Vagina (tissue), 2 donors: ENCODE measurements around the gene TMOD4. TPM values are rescaled to one million over a fixed set of nuclear protein-coding genes. Genes with fewer than 3 reads are reported as not detected.
A peak's percentile ranks its signal among the peaks of the same experiment; 100 is the strongest.
"Not testable (repeated sequence)": the region's sequence is repeated elsewhere in the genome, so short reads cannot be mapped to it uniquely, and the experiment has no call there.

Source experiments
- DNase-seq, 2 donors: peaks; one replicate each; pipeline ENCODE4 v3.0.0-alpha.2; 2017; ENCODE audit errors: extremely low spot score in 2 of 2
- H3K27ac ChIP-seq: fragments of 200-600 bp; sonication (generic); one replicate; pipeline ENCODE4 v1.5.1; 2019
- H3K27me3 ChIP-seq: fragments of 200-600 bp; sonication (generic); one replicate; pipeline ENCODE4 v1.5.1; 2019
- H3K36me3 ChIP-seq, 2 donors: fragments of 200-600 bp; sonication (generic); one replicate each; pipeline ENCODE4 v1.5.1; 2017 to 2019
- H3K4me1 ChIP-seq: fragments of 200-600 bp; sonication (generic); one replicate; pipeline ENCODE4 v1.5.1; 2019
- H3K4me3 ChIP-seq, 2 donors: fragments of 200-600 bp; sonication (generic); 1 replicate in 1 of 2; 2 replicates in 1 of 2; pipeline ENCODE4 v1.5.1; 2016 to 2019
- H3K9me3 ChIP-seq: fragments of 200-600 bp; sonication (generic); one replicate; pipeline ENCODE4 v1.5.1; 2019
- POLR2A ChIP-seq, 2 donors: fragments of 450-650 bp; IDR thresholded peaks; one replicate each; pipeline ENCODE4 v1.6.1; 2017; ENCODE audit warnings: antibody characterized with exemption in 2 of 2, mild to moderate bottlenecking in 2 of 2, moderate library complexity in 2 of 2
- POLR2AphosphoS5 ChIP-seq, 2 donors: sonication (generic); formaldehyde crosslinking; IDR thresholded peaks; one replicate each; pipeline ENCODE4 v1.9.0; 2017; ENCODE audit warnings: antibody characterized with exemption in 2 of 2, mild to moderate bottlenecking in 2 of 2, low read depth in 1 of 2; ENCODE audit not compliant: insufficient read depth in 1 of 2
- intact Hi-C: fragments of 100-400 bp; cut with DNase I; formaldehyde crosslinking; loops from one replicate; pipeline ENCODE4 v1.15.1; 2023
- total RNA-seq: library from RNA; depleted of rRNA; stranded (reverse); fragments of >200 nt; gene quantifications from one replicate; pipeline ENCODE4 v1.2.3, GENCODE V29; 2016
- TF ChIP-seq, protein P1 (sequence below), 3 experiments: fragments of 450-650 bp in 2 of 3; fragments of 200-600 bp in 1 of 3; sonication (generic) in 1 of 3; IDR thresholded peaks; one replicate each; pipeline ENCODE4 v1.5.1; 2017 to 2019; ENCODE audit warnings: antibody characterized with exemption in 3 of 3, mild to moderate bottlenecking in 2 of 3, moderate library complexity in 2 of 3

The TMOD4 gene
- total RNA-seq, 1 donor from 2014 or later = 2.2 TPM

DNA sequence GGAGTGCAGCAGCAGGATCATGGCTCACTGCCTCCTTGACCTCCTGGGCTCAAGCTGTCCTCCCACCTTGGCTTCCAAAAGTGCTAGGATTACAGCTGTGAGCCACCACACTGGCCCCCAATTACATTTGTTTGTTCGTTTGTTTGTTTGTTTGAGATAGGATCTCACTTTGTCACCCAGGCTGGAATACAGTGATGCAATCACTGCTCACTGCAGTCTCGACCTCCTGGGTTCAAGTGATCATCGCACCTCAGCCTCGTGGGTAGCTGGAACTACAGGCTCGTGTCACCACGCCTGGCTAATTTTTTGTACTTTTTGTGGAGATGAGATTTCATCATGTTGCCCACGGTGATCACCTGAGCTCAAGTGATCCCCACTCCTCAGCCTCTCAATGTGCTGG lies 16.3 kb upstream of the TMOD4 start:
- Histone ChIP-seq H3K4me1 (peaks cover 37% of the 10 kb centered on the region), H3K4me3 (no peak overlapping the region), H3K9me3 (no peaks in the 10 kb centered on the region), H3K27me3 (no peaks in the 10 kb centered on the region), H3K36me3 (no peaks in the 10 kb centered on the region), H3K27ac (no peak overlapping the region)
- TF ChIP-seq, protein P1, sequence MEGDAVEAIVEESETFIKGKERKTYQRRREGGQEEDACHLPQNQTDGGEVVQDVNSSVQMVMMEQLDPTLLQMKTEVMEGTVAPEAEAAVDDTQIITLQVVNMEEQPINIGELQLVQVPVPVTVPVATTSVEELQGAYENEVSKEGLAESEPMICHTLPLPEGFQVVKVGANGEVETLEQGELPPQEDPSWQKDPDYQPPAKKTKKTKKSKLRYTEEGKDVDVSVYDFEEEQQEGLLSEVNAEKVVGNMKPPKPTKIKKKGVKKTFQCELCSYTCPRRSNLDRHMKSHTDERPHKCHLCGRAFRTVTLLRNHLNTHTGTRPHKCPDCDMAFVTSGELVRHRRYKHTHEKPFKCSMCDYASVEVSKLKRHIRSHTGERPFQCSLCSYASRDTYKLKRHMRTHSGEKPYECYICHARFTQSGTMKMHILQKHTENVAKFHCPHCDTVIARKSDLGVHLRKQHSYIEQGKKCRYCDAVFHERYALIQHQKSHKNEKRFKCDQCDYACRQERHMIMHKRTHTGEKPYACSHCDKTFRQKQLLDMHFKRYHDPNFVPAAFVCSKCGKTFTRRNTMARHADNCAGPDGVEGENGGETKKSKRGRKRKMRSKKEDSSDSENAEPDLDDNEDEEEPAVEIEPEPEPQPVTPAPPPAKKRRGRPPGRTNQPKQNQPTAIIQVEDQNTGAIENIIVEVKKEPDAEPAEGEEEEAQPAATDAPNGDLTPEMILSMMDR (IDR thresholded peaks at IDR 0.05) = no peak
- TF ChIP-seq POLR2AphosphoS5 (IDR thresholded peaks at IDR 0.05; ENCODE audit: insufficient read depth in 1 of 2, low read depth in 1 of 2) (no peak), POLR2A (IDR thresholded peaks at IDR 0.05) (no peak)
- no peak for DNase-seq
- intact Hi-C loops = no loop called here

DNA sequence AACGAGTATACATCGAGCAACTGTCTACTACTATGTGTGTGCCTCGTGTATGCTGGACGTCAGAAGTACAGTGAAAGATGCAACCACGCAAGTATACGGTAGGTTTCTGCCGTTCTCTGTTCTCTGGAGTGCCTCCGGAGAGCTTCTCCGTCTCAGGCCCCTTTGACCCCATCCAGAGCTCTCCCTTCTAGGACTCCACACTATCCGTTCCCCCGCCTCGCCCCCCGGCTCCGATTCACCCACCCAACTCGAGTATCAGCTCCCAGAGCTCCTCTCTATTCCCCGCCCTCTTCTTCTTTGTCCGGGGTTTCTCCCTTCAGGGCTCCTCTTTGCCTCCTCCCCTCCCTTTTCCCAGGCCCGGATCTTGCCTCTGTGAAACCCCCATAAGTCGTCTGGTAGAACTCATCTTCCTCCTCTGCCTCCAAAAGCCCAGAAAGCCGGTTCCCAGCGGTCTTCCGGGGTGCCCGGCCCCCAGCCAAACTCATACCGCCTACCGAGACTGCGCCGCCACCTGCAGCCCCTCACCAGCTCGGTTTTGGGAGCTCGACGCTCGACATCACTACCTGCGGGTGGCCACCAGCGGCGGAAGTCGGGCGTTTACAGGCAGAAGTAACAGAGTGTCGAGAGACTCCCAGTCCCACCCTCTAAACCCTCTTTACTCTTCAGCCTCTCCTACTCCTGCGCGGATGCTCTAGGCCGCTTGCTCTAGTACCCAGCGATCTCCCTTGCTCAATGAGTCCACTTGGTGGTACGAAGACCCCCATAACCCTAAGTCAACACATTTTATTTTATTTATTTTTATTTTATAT lies 14.1 kb upstream of the TMOD4 start, which contains the start of gene VPS72:
Gene VPS72, minus strand, starts transcription at position 561 of the 809 bp plus-strand sequence. Its CDS starts 76 bp downstream, at position 485.
- peak within 1 kb of the TSS; percentile 89 for H3K27ac ChIP-seq
- peaks cover 37% of the 10 kb centered on the region for H3K4me1 ChIP-seq
- H3K9me3 ChIP-seq = no peaks in the 10 kb centered on the region
- peak within 1 kb of the TSS; percentile 79 to 83 for H3K4me3 ChIP-seq
- no peaks in the 10 kb centered on the region for H3K27me3 ChIP-seq
- intact Hi-C loops = no loop called here
- H3K36me3 ChIP-seq = peaks cover 0 to 12% of the 10 kb centered on the region in 2 donors
- no peak for DNase-seq
- peak in 1 of 2 donors; percentile 42 for TF ChIP-seq POLR2A (IDR thresholded peaks at IDR 0.05)
- peak; percentile 92 to 93 for TF ChIP-seq POLR2AphosphoS5 (IDR thresholded peaks at IDR 0.05; ENCODE audit: insufficient read depth in 1 of 2, low read depth in 1 of 2)
- TF ChIP-seq, protein P1 (IDR thresholded peaks at IDR 0.05) = peak in 2 of 3 experiments; percentile 14 to 43

DNA sequence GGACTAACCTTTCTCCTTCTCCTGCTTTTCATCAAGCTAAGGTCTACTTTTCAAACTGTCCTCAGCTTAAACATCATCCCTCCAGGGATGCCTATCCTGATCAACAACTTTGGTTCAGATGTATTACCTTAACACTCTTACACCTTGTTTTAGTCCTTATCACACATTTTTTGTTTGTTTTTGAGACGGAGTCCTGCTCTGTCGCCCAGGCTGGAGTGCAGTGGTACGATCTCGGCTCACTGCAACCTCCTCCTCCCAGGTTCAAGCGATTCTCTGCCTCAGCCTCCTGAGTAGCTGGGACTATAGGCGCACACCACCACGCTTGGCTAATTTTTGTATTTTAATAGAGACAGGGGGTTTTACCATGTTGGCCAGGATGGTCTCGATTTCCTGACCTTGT lies 12.9 kb upstream of the TMOD4 start:
- peaks cover 37% of the 10 kb centered on the region for H3K4me1 ChIP-seq

DNA sequence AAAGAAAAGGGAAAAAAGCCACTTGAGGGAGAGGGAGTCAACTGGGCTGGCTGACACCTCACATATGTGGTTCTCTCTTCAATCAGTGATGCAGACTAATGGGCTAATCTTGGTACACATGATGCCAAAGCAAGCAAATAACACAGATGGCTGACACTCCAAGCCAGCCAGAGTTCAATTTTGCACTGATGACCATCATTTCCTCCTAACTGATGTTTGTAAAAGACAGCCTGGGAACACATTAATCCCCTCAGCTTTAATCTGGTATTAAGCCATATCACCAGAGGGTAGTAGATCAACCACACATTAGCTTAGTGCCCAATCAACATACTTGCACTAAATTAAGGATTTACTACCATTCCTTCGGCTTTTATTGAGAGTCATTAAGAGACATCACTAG lies 11.4 kb upstream of the TMOD4 start:
- no peak for DNase-seq
- Histone ChIP-seq H3K9me3 (no peaks in the 10 kb centered on the region), H3K36me3 (peaks cover 5 to 37% of the 10 kb centered on the region in 2 donors), H3K27ac (peak overlapping the region; percentile 30), H3K27me3 (no peaks in the 10 kb centered on the region), H3K4me1 (peaks cover 37% of the 10 kb centered on the region), H3K4me3 (no peak overlapping the region)
- TF ChIP-seq POLR2AphosphoS5 (IDR thresholded peaks at IDR 0.05; ENCODE audit: insufficient read depth in 1 of 2, low read depth in 1 of 2) (no peak), POLR2A (IDR thresholded peaks at IDR 0.05) (no peak)
- TF ChIP-seq, protein P1 (IDR thresholded peaks at IDR 0.05) = no peak
- intact Hi-C loops = no loop called here

More for the DNA sequence above, 12.9 kb upstream of the TMOD4 start:
- Histone ChIP-seq H3K4me3 (peak overlapping the region; percentile 79 to 83), H3K36me3 (peaks cover 5 to 23% of the 10 kb centered on the region in 2 donors), H3K27ac (peak overlapping the region; percentile 89)
- H3K27me3 ChIP-seq, H3K9me3 ChIP-seq, DNase-seq, intact Hi-C loops: not testable (repeated sequence)

DNA sequence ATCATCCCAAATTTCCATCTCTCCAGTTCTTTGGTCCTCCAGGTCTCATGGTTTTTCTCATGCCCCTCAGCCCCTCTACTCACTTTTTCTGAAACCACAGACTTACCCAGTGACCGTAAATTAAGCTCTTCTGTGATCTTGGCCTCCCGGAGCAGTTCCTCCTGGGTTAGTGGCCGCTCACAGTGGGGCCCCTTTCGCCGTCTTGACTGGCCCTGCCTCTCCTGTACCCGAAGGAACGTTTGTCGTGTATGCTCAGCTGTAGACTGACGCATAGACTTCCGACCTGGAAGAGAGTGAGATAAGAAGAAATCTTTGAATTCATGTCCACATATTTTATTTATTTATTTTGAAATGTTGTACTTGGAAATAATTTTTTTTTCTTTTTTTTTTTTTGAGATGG lies 8.4 kb upstream of the TMOD4 start:
- Histone ChIP-seq H3K4me1 (peaks cover 27% of the 10 kb centered on the region), H3K9me3 (no peaks in the 10 kb centered on the region), H3K27me3 (no peaks in the 10 kb centered on the region), H3K4me3 (no peak overlapping the region), H3K27ac (no peak overlapping the region), H3K36me3 (peaks cover 8 to 67% of the 10 kb centered on the region in 2 donors)
- no peak for DNase-seq
- intact Hi-C loops = no loop called here
- TF ChIP-seq, protein P1 (IDR thresholded peaks at IDR 0.05) = no peak
- TF ChIP-seq POLR2A (IDR thresholded peaks at IDR 0.05) = no peak
- TF ChIP-seq POLR2AphosphoS5 (IDR thresholded peaks at IDR 0.05; ENCODE audit: insufficient read depth in 1 of 2, low read depth in 1 of 2) = no peak
